Inflammatory macrophage treated with lipopolysaccharide for 1 hour (primary cell): ENCODE measurements around the gene OSM.

Experiments used
- DNase-seq, 2 donors: peaks; one replicate each; pipeline ENCODE4 v3.0.0-alpha.2; 2020 to 2022

Gene OSM

DNA sequence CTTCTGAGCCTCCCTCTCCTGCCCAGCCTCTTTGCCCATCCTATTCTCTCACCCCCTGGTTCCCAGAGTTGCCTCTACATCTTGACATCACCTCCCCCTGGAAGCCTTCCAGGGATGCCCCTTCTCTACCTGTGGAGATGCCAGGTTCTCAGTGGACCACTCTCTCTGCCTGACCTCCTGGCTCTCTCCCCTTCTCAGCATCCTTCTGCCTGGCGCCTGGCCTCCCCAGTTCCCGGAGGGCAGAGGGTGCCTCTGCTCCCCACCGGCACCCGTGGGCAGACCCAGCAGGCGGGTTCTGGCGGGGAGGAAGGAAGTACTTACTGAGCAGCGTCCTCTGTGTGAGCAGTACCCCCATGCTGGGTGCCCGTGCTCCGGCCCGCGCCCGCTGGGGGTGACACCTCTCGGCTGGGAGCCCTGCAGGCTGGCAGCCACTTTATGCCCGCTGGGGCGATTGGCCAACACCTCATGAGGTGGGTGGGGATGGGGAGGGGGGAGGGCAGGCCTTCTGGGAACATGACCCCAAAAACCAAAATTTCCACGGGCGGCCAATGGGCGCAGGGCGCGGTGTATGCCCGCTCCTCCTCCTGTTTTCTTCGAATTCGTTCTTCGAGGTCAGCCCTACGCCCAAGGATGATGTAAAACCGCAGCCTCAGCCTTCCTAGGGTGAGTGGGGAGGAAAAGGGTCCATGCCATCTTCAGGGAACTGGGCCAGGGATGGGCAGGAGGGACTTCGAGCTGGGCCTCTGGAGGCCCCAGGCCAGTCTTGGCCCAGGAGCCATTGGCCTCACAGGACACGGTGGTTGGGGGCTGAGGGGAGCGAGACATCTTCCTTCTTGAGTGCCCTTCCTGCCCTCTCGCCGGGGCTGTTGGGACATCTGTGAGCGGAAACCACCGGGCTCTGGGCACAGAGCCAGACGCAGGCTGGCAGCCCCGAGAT lies at the start of gene OSM:
TSS of gene OSM (minus strand) at position 407 of the 937 bp plus-strand sequence. CDS start at position 355, 52 bp downstream.
- DNase-seq = peak; percentile 81 to 87

DNA sequence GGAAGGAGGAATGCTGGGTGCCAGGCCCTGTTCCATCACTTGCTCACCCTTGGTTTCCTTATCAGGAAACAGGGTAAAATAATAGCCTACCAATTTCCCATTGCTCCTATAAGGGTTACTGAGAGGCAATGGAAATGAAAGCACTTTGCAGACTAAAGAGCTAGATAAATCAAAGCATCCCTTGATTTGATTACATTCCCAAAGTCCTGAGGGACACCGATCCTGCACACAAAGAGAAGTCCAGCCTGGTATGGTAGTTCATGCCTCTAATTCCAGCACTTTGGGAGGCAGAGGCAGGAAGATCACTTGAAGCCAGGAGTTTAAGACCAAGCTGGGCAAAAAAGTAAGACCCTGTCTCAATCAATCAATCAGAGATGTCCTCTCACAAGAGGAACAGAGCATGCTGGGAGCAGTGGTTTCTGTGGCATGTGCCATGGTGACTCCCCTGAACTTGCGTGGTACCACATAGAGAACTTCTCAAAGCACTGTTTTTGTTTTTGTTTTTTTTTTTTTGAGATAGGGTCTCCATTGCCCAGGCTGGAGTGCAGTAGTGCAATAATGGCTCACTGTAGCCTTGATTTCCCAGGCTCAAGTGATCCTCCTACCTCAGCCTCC lies 49.4 kb upstream of the OSM start:
- DNase-seq = no peak

DNA sequence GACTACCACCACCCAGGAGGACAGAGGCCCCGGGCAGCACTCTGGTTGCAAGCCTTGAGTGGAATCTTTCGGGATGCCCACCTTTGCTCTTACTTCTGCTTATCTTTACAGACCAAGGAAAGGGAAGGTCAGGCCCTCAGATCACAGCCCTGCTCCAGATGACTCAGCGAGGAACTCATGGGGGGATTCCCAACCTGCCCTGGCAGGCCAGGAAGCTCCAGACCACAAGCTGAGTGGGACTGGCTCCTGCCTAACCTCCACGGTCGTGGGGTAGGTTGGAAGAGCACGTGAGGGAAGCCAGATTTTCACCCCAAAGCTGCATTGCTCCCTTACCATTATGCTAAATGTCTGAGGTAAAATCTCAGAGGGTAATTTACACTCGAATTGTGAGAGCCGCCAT lies 48.3 kb upstream of the OSM start:
- DNase-seq = peak; percentile 71 to 96

DNA sequence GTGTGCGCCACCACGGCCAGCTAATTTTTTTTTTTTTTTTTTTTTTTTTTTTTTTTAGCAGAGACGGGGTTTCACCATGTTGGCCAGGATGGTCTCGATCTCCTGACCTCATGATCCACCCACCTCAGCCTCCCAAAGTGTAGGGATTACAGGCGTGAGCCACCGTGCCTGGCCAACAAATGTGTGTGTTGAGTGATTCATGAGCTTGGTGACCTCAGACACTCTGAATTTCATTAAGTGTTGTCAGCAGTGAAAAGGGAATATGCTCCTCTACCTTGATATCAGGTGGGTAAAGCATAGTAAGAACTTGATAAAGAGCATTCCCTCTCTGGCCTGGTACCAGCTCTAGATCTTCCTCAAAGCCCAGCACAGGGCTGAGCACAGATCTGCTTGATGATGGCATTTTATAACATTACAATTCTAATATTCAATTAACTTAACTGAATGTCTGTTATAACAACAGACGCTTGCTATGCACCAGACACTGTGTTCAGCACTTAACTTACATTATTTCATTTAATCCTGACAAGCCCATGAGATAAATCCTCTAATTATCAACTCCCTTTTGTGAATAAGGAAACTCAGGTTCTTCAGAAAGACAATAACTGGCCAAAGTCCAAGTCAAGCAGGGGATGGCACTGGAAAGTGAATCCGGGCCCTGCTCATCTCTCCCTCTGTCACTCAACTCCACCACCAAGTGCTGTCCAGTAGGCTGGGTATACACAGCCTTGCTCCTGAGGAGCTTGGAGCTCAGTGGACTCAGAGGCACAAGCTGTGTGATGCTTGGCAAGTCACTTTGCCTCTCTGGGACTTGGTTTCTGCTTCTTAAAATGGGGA lies 47.1 kb upstream of the OSM start:
- DNase-seq = no peak

DNA sequence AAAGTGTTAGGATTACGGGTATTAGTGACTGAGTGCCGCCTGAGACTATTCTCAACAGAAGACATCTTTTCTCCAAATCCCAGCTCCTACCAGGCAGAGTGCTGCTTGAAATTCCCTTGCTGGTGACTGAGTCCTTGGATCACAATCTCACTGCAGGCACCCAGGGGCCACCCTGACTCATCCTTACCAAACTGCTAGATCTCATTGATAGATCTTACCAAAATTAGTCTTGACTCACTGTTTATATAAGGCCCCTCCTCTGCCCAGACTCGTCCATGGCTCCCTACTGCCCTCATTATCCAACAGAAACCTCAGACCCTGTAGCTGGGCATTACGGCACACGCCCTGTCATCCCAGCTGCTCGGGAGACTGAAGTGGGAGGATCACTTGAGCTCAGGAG lies 45.4 kb upstream of the OSM start:
- peak in 1 of 2 donors; percentile 35 for DNase-seq

DNA sequence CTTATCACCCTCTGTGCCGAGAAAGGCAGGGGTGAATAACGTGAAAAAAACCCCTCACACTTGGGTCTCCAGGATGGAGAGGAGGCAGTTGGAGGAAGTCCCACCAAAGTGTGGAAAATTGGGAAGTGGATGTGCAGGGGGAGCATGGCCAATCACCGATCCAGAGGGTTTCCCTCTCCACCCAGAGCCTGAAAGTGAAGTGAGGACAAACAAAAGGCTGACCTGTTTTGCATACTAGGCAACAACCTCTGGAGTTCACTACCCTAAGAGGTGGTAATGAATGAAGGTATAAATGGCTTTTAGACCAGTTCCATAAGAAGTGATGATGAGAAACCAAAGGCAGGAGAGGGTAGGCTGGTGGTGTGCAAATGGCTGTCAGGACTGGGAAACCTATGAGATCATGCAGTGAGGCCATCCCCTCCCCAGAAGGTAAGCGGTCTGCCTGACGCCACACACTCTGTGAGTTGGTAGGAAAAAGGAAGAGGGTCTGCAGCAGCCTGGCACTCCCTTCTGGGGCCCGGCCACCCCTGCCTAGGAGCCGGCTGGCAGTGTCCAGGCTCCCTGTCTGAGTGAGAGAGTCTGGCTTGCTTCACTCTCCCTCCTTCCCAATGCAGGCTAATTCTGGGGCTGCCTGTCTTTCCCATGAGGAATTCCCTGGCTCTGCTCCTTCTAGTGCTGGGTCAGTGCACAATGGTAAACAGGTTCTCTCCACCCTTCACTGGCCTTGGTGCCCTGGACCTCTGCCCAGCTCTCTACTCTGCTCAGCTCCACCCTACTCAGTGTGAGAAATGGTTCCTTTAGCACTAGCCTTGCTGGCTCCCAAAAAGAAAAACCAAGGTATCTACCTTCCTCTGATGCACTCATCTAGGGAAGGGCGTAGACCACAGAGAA lies 44.5 kb upstream of the OSM start:
- DNase-seq = no peak

DNA sequence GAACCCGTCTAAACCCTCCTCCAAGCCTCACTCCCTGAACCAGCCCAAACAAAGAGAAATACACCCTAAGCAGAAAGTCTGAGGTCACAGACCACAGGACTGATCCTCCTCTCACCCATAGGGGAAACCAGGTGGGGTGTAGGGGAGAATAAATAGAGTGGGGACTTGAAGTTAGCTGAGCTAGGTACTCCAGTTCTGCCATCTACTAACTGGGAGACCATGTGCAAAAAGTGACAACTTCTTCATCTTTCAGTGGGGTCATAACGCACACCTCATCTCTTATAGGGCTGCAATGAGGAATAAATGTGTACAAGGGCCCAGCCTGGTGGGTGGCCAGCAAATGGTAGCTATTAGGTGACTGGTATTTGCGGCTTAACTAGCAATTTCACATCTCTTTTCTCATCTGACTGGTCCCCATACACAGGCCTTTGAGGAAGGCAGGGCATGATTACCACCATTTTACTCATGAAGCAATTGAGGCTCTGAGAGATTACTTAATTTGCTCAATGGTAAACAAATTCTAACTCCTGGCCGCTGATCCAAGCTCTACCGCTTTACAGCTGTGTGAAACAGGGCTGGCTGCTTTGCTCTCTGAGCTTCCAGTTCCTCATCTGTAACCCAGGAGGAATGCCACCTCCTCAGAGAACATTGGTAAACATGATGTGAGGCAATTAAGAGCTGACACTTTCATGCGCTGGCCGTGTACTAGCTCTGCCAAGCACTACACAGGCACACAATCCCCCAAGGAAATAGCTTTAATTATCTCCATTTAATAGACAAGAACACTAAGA lies 43.5 kb upstream of the OSM start:
- DNase-seq = peak; percentile 79 to 89

DNA sequence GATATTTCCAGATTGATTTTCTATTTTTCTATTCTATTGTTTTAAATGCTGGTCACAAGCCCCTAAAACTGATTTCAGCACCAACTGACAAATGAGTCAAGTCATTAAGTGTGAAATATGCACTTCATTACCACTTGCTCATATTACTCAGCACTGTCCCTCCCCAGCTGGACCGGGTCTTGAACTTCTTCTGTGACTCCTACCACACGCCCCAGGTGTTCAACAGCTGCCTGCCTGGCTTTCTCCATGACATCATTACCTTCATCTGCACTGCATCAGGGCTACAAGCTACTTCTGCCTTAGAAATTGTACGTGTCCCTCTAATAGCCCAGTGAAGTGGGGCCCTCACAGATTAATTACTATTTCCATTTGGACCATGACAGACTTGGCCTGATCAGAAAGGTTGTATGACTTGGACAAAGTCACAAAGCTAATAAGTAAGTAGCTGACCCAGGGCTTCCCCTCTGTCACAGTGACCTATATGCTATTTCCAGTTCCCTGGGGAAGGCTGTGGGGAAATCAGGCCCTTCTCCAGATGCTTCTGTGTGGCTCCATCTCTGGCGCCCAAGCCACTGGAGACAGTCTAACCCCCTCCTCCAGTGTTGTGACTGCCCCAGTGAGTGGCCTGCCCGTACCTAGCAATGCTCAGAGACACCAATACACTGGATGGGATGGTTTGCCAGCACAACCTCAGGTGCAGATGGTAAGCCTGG lies 42.0 kb upstream of the OSM start:
- peak in 1 of 2 donors; percentile 43 for DNase-seq

DNA sequence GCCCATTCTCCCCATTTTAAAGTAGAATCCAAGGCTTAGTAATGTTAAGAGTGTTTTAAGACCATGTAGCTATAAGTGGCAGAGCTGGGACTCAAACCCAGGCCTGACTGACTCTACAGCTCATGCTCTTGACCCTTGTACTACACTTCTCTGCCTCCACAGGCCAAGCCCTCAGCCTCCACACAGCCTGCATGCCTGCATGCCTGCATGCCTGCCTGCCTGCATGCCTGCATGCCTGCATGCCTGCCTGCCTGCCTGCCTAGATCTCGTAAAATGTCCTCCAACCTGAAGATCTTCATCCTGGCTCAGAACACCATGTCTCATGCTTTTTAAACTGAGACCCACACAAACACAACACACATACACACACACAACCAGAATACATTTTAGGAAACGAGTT lies 41.4 kb upstream of the OSM start:
- DNase-seq = no peak

DNA sequence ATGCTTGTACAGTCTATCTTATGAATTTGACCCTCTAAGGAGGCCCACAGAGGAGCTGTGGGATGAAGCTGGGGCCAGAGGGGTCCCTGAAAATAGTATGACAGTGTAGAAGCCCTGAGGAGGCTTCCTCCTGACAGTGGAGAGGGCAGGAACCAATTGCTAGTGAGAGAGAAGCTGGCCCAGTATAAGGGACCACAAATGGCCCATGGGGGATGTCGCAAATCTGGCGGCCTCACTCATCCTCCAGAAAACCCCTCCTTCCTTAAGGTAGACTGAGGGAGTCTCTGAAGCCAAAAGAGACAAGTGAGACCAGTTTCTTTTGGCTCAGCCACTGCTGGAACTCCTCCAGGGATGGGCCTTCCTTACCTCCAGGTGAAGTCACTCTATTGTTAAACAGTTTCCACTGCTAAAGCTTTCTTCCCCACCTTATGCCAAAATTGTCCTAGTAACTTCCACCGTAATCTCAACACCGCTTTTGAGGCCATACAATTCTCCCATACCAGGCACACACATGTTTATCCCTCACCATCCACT lies 40.5 kb upstream of the OSM start:
- no peak for DNase-seq

DNA sequence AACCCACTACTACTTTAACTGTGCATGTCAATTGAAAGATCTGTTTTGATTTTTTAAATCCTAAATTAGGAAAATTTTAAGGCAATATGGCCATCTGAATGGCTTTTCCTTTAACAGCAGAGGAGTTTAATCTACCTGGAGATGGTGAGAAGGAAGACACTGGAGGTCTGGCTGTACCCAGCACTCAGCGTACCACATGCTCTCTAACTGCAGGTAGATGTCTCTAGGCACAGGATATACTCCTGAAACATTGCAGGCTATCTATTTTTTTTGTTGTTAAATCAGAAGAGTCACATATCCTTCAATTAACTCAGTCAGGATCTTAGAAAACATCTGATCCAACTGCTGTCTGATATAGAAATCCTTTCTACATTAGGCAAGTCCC lies 40.0 kb upstream of the OSM start:
- DNase-seq = no peak

DNA sequence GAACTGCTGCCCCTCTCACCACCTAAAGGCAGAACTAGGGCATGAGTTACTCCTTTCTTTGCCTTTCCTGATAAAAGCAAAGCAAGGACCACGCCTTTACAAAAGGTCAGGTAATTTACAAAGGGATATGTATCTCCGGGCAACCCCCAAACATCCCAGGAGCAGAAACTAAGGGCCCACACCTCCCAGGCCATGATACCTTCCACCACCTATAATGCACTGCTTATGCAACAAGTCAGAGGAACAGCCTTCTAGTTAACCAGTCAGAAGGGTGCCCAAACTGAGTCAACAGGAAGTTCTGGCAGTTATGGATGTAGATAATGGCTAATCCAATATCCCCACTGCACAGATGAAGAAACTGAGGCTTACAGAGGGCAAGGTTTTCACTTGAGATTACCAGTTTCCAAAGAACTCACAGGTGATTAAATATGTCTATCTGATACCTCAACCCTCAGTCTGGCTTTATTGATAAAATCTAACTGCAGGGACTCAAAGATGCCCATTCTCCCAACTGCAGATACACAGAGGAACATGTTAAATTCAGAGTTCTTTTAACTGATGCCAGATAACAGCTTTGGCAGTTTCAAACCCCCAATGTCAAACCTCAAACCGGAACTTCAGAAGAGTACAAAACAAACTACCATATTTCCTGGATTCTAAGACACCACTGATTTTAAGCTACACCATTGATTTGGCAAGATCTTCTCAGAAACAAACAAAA lies 39.4 kb upstream of the OSM start:
- DNase-seq = no peak

DNA sequence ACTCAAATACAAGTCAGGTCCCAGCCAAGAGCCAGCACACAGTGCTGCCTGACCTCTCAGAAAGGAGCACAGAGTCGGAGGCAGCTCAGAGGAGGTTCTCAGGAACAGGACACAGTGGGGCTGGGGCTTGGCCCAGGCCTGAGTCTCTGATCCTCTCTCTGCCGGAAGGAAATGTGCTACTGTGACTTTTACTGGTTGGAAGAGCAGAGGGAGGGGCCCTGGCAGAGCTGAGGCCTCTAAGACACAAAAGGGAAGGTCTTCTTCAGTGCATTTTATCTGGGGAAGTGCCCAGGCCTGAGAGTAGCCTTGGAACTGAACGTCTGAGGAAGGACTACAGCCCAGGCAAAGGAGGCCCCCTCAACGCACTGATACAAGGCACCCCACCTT lies 38.9 kb upstream of the OSM start:
- DNase-seq = peak in 1 of 2 donors; percentile 65

DNA sequence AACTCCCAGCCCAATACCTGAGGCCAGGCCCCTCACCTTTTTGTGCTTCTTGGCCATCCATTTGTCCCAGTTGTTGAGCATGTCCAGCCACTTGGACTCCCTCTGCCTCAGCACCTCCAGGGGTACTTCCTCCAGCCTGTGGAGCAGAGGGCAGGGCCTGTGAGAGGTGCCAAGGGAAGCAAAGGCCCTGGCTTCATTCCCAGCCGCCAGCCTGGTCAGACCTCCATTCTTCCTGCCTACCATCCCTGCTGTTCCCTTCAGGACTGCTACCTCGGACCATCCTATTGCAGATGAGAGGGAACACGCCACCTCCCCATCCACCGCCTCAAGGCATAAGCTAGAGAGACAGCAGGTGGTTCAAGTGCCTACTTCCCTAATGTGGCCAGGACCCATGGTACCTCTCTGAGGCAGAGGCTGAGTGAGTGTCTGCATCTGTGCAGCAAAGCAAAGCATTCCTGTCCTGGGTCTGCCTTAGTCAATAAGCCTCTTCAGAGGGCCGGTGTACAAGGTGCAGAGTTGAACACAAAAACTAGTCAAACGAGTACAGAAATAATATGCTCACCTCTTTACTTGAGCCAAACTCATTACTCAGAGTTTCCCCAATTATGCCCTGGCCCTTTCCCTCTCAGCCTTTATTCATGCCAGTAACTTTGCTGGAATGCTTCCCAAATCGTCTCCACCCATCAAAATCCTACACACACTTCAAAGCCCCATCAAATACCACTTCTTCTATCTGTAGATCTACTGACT lies 38.0 kb upstream of the OSM start:
- DNase-seq = no peak

DNA sequence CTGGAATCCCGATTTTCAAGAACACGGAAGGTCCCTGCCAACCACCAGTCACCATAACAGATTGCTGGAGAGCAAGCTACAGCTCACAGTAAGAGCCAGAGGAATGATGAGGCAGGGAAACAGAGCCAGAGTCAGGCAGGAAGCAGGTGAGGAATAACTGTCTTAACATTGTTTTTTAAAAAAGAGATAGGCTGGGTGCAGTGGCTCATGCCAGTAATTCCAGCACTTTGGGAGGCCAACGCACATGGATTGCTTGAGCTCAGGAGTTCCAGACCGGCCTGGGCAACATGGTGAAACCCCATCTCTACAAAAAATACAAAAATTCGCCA lies 36.1 kb upstream of the OSM start:
- DNase-seq = no peak

DNA sequence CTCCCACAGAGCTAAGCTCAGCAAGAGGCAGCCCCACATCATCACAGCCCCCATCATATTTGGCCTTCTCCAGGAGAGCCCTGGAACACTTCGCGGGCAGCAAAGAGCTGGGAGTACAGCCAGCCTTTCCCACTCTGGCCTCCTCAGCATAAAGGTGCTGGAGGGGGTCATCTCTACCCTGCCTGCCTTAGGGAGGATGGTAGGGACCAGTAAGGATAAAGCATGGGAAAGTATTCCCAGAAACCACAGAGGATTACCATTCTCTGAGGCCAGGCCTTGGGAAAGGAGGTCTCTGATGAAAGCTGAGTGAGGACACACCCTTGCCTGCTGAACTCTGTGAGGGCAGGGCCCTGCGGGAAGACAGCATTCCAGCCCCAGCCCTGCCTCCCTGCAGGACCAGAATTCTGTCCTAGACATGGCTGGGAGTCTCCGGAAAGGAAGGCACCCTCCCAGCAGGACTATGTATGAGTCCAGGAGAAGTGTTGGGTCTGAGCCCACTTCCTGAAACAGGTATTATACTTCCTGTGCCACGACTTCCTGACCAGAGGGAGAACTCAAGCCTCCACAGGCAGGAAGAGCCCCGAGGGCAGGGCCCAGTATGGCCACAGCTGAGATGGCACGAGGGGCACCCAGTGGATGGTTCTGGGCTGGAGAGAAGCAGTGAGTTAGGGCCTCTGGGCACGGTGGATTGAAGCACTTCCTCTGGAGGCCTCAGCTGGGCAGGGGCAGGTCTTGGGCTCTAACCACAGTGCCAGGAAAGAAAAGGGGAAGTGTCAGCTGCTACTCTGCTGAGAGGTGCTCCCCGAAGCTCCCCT lies 35.6 kb upstream of the OSM start:
- DNase-seq = peak; percentile 73 to 86

DNA sequence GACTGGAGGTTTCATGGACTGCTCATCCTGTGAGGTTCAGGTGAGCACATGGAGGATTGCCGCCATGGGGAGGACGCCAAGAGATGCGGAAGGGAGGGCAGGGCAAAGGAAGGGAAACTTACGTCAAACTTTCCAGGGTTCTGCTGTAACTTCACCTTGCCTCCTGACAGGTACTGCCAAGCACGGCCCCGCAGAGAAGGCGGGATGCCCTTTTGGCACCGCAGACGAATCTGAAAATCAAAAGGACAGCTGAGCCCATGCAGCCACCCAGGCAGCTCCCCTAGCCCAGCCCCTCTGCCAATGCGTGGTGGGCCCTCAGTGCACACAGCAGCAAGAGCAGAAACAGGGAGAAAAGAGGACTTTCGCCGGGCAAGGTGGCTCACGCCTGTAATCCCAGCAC lies 32.7 kb upstream of the OSM start:
- no peak for DNase-seq

DNA sequence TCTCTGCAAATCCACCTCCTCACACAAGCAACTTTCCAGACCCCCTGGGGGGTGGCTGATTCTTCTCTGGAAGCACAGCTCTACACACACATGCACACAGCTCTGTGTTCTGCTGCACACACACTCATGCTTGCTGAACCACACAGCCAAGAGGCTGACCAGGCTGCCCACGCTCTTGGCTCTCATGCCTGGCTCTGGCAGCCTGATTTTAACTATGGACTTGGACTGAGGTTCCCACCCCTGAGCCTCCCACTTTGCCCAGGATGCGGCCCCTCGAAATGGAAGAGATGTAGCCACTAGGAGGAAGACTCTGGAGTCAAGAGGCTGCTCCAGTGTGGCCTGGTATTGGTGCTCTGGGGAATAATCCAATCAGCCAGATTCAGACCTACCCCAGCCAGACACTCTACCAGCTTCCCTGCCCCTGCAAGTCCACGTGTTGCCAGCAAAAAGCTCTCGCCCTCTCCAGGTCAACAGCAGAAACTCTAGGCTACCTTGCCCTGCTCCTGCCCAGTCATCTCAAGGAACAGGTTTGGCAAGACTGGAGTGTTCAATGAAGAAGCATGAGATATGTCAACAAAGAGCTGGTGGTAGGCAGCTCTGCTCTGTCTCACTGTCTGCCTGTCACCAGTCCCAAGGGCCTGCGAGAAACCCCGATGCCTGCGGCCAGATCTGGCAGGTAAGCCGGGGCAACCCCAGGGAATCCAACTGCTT lies 31.5 kb upstream of the OSM start:
- DNase-seq = no peak
